ENCODE measurements around the gene TMEM43. TPM values are rescaled to one million over a fixed set of nuclear protein-coding genes. Genes with fewer than 3 reads are reported as not detected.
A peak's percentile ranks its signal among the peaks of the same experiment; 100 is the strongest.
"Not testable (repeated sequence)": the region's sequence is repeated elsewhere in the genome, so short reads cannot be mapped to it uniquely, and the experiment has no call there.

Gene TMEM43
- total RNA-seq, 1 experiment from 2014 or later: 120 TPM

GRCh38 chr3:14092464-14092863 is 32.4 kb upstream of the TMEM43 start:
- no peak for TF ChIP-seq CTCF (IDR thresholded peaks at IDR 0.05; ENCODE audit: unreplicated experiment)
- H3K36me3 Mint-ChIP-seq (ENCODE audit: insufficient read depth, unreplicated experiment): no peaks in the 10 kb centered on the region
- CTCF ChIA-PET: interaction anchor here (0.5 to 0.8 kb wide), 4 partner anchors 14 to 130 kb away, joined by 3 read pairs; no protein-coding TSS in a partner anchor
- intact Hi-C loops (cut with micrococcal nuclease): no loop called here
- peaks cover 18% of the 10 kb centered on the region for H3K9me3 Mint-ChIP-seq (ENCODE audit: unreplicated experiment)
- H3K4me1 Mint-ChIP-seq (ENCODE audit: insufficient read depth, unreplicated experiment): no peaks in the 10 kb centered on the region
- H3K27ac Mint-ChIP-seq (ENCODE audit: low read depth, unreplicated experiment): no peak overlapping the region
- H3K4me3 Mint-ChIP-seq (ENCODE audit: unreplicated experiment): no peak overlapping the region
- H3K27me3 Mint-ChIP-seq (ENCODE audit: insufficient read depth, unreplicated experiment): peaks cover 6% of the 10 kb centered on the region
- POLR2A ChIA-PET: interaction anchor here (0.7 to 1.4 kb wide), 2 partner anchors 12 to 136 kb away, joined by 4 read pairs; no protein-coding TSS in a partner anchor
- no peak for DNase-seq (ENCODE audit: unreplicated experiment)
- no TSS peak for BruUV-seq (replicated peaks)

GRCh38 chr3:14093831-14094230 is 31.0 kb upstream of the TMEM43 start:
- peak; percentile 2 for DNase-seq (ENCODE audit: unreplicated experiment)
- TF ChIP-seq CTCF (IDR thresholded peaks at IDR 0.05; ENCODE audit: unreplicated experiment): no peak
- ChIA-PET POLR2A (interaction anchor here (1.4 kb wide), 2 partner anchors 11 to 85 kb away, joined by 4 read pairs; partner anchors contain the start of genes LSM3 and XPC), CTCF (interaction anchor here (0.9 to 1.5 kb wide), 3 partner anchors 66 to 213 kb away, joined by 3 to 4 read pairs (median 3); no protein-coding TSS in a partner anchor)
- peaks cover 5% of the 10 kb centered on the region for H3K9me3 Mint-ChIP-seq (ENCODE audit: unreplicated experiment)
- no TSS peak for BruUV-seq (replicated peaks)
- no peaks in the 10 kb centered on the region for H3K4me1 Mint-ChIP-seq (ENCODE audit: insufficient read depth, unreplicated experiment)
- H3K27ac Mint-ChIP-seq (ENCODE audit: low read depth, unreplicated experiment): no peak overlapping the region
- intact Hi-C loops (cut with micrococcal nuclease): no loop called here
- no peak overlapping the region for H3K4me3 Mint-ChIP-seq (ENCODE audit: unreplicated experiment)
- H3K27me3 Mint-ChIP-seq (ENCODE audit: insufficient read depth, unreplicated experiment): peaks cover 17% of the 10 kb centered on the region
- no peaks in the 10 kb centered on the region for H3K36me3 Mint-ChIP-seq (ENCODE audit: insufficient read depth, unreplicated experiment)

- POLR2A ChIA-PET: interaction anchor here (0.6 to 0.9 kb wide), 2 partner anchors 27 to 29 kb away, joined by 3 read pairs; no protein-coding TSS in a partner anchor
- no peaks in the 10 kb centered on the region for H3K9me3 Mint-ChIP-seq (ENCODE audit: unreplicated experiment)
- BruUV-seq (replicated peaks): no TSS peak
- no peak for DNase-seq (ENCODE audit: unreplicated experiment)
- intact Hi-C loops (cut with micrococcal nuclease): no loop called here
- CTCF ChIA-PET: interaction anchor here (0.9 to 1.5 kb wide), 2 partner anchors 14 to 21 kb away, joined by 3 read pairs; no protein-coding TSS in a partner anchor
- no peak overlapping the region for H3K4me3 Mint-ChIP-seq (ENCODE audit: unreplicated experiment)
- H3K36me3 Mint-ChIP-seq (ENCODE audit: insufficient read depth, unreplicated experiment): no peaks in the 10 kb centered on the region
- no peak for TF ChIP-seq CTCF (IDR thresholded peaks at IDR 0.05; ENCODE audit: unreplicated experiment)
- peaks cover 17% of the 10 kb centered on the region for H3K27me3 Mint-ChIP-seq (ENCODE audit: insufficient read depth, unreplicated experiment)
- H3K4me1 Mint-ChIP-seq (ENCODE audit: insufficient read depth, unreplicated experiment): no peaks in the 10 kb centered on the region
- H3K27ac Mint-ChIP-seq (ENCODE audit: low read depth, unreplicated experiment): no peak overlapping the region
Measured at GRCh38 chr3:14096742-14097141, 28.1 kb upstream of the TMEM43 start.

GRCh38 chr3:14097616-14098391 is 27.0 kb upstream of the TMEM43 start:
- TF ChIP-seq CTCF (IDR thresholded peaks at IDR 0.05; ENCODE audit: unreplicated experiment): no peak
- H3K4me3 Mint-ChIP-seq (ENCODE audit: unreplicated experiment): no peak overlapping the region
- H3K27ac Mint-ChIP-seq (ENCODE audit: low read depth, unreplicated experiment): no peak overlapping the region
- DNase-seq (ENCODE audit: unreplicated experiment): no peak
- no peaks in the 10 kb centered on the region for H3K36me3 Mint-ChIP-seq (ENCODE audit: insufficient read depth, unreplicated experiment)
- POLR2A ChIA-PET: interaction anchor here (0.9 kb wide), 1 partner anchor 26 kb away, joined by 3 read pairs; no protein-coding TSS in a partner anchor
- H3K27me3 Mint-ChIP-seq (ENCODE audit: insufficient read depth, unreplicated experiment): peaks cover 17% of the 10 kb centered on the region
- no peaks in the 10 kb centered on the region for H3K4me1 Mint-ChIP-seq (ENCODE audit: insufficient read depth, unreplicated experiment)
- intact Hi-C loops (cut with micrococcal nuclease): no loop called here
- no TSS peak for BruUV-seq (replicated peaks)
- CTCF ChIA-PET: interaction anchor here (0.6 to 1.5 kb wide), 3 partner anchors 17 to 609 kb away, joined by 3 to 5 read pairs (median 5); no protein-coding TSS in a partner anchor
- H3K9me3 Mint-ChIP-seq (ENCODE audit: unreplicated experiment): no peaks in the 10 kb centered on the region

GRCh38 chr3:14109821-14110220 is 15.0 kb upstream of the TMEM43 start:
- intact Hi-C loops (cut with micrococcal nuclease); DNase-seq (ENCODE audit: unreplicated experiment); H3K4me3 Mint-ChIP-seq (ENCODE audit: unreplicated experiment); H3K9me3 Mint-ChIP-seq (ENCODE audit: unreplicated experiment); BruUV-seq (replicated peaks); H3K27me3 Mint-ChIP-seq (ENCODE audit: insufficient read depth, unreplicated experiment); H3K4me1 Mint-ChIP-seq (ENCODE audit: insufficient read depth, unreplicated experiment); H3K27ac Mint-ChIP-seq (ENCODE audit: low read depth, unreplicated experiment); CTCF ChIA-PET: not testable (repeated sequence)
- POLR2A ChIA-PET: interaction anchor here (0.7 kb wide), 1 partner anchor 69 kb away, joined by 3 read pairs; the partner anchor contains the start of gene LSM3
- H3K36me3 Mint-ChIP-seq (ENCODE audit: insufficient read depth, unreplicated experiment): peaks cover 39% of the 10 kb centered on the region
